ENCODE data around the gene ABLIM1.

ABLIM1 gene

DNA sequence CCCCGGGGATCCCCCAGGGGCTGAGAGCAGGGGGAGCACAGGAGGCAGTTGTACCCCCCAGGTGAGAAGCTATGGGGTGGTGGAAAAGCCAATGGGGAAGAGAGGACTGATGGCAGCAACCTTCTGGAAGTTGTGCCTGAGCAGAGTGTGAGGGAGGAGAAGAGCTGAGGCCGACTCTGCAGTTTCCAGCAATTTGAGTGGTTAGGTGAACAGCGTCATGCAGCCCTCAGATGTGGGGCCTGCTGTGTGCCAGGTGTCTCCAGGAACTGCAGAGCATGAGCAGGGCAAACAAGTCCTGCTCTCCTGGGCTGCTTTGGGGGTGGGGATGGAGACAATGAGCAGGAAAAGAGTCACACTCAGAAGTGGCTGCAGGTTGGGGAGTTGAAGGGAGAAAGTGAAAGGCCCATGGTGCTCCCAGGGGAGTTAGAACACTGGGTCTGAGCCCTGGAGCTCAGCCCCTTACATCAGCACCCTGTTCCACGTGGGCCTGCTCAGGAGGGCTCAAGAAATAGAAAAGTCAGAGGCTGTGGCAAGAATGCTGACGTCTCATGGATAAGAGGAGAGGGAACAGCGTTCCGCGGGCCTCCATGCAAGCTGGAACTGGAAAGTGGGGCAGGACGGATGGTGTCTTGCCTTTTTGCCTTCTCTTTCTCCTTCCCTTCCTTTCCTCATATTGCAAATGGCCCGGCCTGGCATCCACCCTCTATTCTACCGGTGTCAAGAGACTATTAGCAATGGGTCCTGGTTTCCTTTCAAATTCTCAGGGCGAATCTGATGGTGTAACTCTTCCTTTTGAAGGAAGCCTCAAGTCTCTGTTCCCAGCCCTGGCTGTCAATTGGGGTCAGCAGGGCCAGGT lies 249.7 kb downstream of the ABLIM1 start:
- DNase-seq (ENCODE audit: low read depth) = no peak

DNA sequence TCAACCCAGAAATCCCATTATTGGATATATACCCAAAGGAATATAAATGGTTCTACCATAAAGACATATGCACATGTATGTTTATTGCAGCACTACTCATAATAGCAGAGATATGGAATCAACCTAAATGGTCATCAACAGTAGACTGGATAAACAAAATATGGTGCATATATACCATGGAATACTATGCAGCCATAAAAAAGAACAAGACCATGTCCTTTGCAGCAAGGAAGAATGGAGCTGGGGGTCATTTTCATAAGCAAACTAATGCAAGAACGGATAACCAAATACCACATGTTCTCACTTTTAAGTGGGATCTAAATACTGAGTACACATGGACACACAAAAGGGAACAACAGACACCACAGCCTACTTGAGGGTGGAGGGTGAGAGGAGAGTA lies 251.6 kb downstream of the ABLIM1 start:
- DNase-seq (ENCODE audit: low read depth) = no peak

DNA sequence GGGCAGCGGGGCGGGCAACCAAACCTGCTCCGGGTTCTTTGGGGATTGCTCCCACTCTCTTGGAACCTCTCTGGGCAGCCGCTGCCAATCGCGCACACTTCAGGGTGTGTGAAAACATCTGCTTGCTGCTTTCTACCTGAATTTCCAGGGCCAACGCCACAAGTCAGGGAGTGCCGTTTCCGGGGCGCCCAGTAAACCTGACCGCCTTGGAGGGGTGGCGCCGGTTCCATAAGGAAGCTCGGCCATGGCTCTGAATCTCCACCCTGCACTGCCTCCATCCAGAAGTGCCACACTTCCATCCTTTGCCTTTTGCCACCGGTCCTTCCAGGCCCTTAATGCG lies 253.1 kb downstream of the ABLIM1 start:
- no peak for DNase-seq (ENCODE audit: low read depth)

DNA sequence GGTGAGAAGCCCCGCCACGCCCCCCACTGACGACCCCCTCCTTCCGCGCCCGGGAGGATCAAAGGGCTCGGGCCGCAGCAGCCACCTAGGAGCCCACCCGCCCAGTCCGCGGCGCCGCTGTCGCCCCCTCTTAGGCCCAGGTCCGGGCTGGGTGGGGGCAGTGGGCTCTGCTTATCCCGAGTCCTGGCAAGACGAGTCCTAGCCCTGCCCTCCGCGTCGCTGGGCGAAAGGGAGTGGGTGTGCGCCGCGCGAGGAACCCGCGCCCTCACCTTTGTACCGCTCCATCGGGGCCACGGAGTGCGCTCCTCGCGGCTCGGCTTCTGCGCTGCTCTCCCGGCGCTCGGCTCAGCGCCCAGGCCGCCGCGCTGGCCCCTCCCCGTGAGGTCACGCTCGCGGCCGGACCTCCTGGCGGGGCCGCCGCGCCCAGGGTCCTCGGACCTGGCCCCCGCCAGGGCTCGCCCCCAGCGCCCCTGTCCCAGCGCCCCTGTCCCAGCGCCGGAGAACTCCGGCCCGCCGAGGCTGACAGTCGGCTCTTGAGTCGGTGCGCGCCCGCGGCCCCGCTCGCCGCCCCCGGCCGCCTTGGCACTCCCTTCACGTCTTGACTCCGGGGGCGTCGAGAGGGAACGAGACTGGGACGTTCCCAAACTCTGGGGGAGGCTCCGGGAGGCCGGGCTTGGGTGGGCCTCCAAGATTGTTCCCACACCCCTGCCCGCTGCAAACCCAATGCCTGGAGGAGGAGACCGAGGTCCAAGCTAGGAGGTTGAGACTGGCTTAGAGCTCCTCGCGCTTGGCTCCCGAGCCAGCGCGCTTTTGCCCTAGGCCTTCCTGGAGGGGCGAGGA lies 253.7 kb downstream of the ABLIM1 start, which contains the start of gene AFAP1L2:
AFAP1L2 (minus strand) TSS at position 332 of the 840 bp plus-strand sequence; CDS start at position 285, 47 bp downstream.
- DNase-seq (ENCODE audit: low read depth) = no peak

DNA sequence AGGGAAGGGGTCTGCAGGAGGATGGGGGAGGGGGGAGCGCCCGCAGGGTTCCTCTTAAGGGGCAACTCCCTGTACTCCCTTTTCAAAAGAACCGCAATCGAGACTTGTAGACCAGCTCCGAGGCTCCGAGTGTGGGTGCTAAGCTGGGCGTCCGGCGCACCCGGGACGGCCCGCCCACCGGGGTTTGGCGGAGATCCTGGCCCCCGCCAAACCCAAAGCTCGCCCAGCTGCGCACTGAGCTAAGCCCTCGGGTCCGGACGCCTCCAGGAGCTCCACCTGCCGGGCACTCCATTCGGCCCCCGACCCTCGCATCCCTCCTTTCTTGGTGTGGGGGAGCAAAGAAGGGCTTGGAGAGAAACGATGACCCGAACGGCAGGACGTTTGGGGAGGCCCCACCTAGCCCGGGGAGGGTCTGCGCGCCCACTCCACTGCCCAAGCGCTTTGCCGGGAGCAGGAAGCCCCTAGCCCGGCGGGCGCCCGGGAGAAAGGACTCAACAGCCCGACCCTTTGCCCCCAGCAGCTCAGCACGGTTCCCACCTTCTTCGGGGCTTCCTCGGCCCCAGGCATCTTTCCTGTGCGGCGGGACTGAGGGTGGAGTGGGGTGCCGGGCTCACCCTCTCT lies 254.4 kb downstream of the ABLIM1 start:
- DNase-seq (ENCODE audit: low read depth) = no peak

DNA sequence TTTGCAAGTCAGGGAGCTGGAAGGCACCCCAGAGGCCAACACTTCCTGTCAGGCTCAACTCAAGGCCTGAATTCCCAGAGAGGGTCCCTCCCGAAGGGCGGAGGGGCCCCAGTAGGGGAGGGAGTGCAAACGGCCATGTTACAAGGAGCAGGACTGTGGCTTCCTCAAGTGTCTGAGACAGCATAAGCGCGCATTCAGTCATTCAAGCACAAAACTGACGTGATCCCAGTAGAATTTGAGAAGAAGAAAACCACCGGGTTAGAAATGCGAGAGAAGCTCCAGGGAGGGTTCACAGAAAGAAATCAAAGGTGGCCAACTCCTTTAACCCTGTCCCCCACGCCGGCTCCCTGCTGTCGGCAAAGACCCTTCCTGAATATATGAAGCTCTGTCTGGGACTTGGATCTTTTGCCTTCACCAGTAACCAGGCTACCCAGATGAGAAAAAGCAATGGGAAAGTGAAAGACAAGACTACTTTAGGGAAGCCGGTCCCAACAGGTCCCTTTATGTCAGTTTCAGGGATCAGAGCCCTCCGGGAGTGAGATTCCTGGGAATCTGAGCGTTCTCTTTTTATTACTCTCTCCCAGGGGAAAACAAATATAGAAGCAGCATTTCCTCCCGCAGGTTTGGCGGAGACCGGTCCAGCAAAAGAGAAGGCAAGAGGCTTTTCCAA lies 255.1 kb downstream of the ABLIM1 start:
- no peak for DNase-seq (ENCODE audit: low read depth)

DNA sequence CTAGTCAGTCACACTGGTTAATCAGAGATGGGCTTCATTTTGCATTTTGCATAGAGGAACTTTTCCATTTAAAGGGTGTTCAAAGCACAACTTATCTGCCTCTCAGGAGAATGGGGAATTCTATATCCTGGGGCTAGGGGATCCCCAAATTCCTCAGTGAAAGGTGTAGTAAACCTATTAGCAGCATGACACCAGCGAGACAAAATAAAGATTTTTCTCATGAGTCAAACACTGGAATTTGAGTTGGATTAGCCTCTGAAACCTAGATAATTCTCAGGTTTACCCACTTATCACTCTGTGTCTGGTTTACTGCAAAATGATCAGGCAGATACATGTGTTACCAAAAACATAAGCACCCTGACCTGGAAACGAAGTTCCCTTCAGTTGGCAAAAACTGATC lies 255.8 kb downstream of the ABLIM1 start:
- DNase-seq (ENCODE audit: low read depth) = no peak

DNA sequence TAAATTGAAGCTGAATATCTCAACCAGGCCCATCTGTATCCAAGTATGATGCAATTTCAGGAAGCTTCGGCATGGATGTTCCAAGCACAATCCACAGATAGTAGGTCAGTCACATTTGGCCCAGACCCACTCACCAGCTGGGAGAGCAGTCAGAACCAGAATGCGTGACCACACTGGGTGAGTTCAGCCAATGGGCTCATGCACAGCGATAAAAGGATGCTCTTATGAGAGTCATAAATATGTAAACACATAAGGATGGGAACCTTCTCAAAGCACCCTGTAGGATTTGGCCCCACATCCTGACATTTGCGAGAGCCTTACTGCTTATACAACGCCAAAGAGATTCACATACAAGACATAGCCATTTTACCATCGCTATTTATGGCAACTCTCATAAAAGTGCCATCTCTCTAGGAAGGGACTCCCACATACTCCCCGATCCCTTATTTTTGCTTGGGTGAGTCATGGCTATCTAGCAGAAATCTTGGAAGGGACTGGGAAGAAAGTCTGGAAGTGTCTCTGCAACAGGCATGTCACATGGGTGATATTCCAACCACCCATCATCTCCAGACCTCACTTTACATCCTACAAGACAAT lies 256.8 kb downstream of the ABLIM1 start:
- DNase-seq (ENCODE audit: low read depth) = no peak

DNA sequence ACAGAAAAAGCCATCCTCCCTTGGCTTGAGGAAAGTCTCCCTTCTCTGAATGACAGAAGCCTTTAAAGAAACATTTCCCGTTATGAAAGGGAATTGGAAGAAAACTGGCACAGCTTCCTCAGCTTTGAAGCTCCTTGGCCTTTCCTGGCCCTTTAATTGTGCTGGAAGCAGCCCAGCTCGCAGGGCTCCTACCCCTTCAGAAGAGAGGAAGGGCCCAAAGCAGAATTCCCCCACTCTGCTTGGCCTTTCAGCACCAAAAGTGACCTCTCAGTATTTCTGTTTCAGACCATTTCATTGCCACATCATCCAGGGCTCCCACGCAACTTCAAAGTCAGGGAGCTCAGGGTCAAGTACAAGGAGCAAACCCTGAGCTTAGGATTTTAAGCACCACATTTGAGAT lies 258.0 kb downstream of the ABLIM1 start:
- no peak for DNase-seq (ENCODE audit: low read depth)

DNA sequence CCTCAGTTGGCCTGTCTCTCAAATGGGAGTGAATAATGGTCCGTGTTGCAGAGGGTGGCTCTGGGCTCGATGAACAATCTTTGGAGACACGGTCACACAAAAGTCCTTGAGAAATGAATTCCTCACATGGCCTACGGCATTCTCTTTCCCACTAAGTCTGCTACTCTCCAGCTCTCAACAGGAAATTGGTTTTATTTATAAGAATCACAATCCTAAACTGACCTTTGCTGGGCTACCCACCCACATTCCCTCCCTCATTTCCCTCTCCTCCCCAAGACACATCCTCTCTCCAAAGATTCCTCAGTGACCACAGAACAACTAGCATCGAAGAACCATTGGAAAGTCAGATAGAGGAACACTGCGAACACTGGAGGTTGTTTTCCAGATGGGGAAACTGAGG lies 258.5 kb downstream of the ABLIM1 start:
- no peak for DNase-seq (ENCODE audit: low read depth)

DNA sequence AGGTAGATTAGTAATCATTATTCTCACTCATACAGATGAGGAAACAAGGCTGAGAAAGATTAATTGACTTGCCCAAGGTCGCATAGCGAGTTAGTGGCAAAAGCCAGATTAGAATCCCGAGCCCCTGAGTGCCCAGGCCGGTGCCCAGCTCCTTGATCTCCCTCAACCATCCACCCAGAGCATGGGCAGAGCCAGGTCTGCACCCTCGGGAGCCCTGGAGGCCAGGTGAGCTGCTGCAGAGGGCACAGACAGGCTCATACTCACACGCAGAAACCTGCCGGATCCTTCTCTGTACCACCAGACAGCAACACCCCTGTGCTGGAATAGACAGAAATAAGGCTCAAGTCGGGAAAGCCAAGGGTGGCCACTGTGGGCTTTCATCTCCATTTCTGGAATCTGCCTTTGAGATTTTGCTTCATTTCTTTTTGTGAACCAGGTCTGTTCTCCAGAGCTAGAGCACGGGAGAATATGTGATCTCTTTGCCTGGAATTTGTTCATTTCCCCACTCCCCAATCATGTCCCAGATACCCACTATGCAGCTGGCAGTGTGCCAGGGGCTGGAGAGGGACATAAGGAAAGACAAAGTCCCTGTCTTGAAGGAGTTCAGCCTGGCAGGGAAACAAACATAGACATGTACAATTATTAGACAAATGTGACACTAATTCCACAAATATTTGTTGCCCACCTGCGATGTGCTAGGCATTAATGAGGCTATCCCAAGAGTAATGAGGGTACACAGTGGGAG lies 259.3 kb downstream of the ABLIM1 start:
- DNase-seq (ENCODE audit: low read depth) = no peak

DNA sequence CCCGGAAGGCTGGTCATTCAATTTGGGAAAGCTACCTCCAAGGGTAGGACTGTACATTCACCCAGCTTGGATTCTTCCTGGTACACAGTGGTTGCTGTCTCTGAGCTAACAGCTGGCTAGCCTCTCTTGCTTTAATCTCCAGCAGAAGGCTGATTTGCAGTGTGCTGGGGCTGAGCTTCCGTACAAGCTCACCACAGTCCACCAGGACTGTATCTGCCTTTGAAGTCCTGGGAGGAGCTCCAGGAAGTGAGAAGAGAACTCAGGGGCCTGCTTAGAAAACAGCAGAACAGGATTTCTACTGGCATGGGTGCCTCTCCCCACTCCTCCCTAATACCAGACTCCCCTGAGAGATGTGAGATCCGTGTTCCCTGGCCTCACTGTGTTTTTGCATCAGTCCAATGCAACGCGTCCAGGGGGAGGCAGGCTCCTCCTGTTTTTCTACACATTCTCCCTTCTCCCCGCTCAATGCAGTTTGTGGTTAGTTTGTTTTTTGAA lies 260.4 kb downstream of the ABLIM1 start:
- DNase-seq (ENCODE audit: low read depth) = no peak

DNA sequence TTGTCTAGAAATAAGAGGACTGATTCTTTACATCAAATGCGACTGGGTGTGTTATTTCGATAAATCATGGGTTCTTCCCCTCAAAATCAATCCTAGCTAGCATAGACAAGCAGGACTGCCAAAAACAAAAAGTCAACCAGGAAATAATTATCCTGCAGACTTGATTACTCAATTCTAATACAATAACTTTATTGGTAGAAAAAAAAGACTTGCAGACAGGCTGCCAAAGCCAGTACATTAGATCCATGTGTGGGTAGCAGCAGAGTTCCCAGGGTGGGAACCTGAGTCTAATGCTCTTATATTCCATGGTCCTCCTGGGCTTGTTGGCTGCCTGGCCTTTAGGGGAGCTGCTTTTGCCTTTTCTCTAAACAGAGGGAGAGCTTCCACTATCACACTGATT lies 261.6 kb downstream of the ABLIM1 start:
- no peak for DNase-seq (ENCODE audit: low read depth)

DNA sequence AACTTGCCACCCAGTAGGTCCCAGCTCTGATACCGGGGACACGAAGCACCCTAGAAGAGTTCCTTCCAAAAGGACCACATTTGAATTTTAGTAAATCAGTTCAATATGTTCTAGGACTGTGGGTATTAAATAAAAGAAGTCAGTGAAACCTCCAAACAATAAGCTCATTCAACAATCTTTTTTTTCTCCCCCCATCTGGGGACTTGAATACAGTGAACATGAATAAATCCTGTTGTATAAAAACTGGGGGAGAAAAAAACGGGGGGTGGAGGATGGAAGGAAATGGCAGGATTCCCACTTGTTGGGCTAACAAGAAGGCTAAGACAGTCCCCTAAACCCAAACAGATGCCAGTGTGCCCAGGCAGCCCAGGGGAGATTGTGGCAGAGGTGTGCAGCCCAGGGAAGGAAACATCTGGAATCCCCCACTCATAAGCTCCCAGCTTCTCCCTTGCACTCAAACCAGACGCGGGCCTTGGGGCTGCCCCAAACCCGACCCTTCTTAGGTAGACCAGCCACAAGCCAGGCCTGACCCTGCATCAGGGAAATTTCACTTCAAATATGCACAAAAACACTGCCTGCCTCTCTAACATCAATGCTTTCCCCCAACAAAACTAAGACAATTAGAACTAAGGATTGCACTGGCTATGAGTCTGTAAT lies 262.6 kb downstream of the ABLIM1 start:
- no peak for DNase-seq (ENCODE audit: low read depth)

DNA sequence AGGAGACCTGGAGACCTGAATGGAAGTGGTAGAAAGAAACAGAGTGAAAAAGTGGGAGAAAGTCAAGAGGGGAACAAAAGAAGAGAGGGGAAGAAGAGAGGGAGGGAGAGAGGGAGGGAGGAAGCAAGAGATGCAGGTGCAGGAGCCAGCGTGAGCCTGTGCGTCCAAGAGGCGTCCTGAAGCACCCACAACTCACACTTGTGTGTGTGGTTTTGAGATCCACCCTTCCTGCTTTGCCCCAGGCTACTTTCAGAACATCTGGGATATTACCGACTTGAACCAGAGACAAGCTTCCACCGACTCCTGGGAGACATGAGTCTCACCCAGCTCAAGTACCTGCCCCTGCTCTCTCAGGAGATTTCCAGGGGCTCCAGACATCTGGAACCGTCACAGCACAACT lies 263.5 kb downstream of the ABLIM1 start:
- DNase-seq (ENCODE audit: low read depth) = no peak

DNA sequence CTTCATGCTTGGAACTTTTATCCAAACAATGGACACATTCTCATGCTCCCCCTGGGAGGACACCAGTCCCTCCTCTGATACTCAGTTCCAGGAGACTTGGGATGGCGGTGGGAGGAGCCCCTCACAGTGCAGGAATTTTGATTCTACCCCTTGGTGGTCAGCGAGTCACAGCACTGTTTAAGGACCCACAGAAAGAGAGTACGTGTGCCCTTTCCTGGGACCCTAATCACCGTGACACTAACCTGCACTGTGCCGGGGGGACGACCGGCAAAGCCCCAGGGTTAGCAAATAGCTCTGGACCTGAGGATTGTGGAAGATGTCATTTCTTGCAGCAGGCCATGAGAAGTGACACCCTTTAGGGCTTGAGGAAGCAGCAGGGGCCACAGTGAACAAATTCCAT lies 264.2 kb downstream of the ABLIM1 start:
- no peak for DNase-seq (ENCODE audit: low read depth)

DNA sequence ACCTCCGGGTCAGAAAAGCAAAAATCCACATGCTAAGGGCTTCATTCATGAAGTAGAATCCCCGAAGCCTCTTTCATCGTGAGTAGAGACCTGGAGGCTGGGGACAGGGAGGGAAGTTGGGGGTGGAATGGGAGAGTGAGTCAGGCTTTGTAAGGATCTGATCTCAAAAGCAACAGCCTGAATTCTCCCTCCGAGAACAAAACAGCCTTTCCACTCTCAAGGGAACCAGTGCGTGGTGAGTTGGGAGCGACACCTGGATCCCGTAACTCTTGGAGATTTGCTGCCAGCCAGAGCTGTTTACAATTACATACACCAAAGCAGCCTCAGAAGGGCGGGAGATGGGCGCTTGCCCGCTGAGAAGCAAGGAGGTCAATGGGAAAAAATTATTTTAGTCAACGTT lies 264.6 kb downstream of the ABLIM1 start:
- no peak for DNase-seq (ENCODE audit: low read depth)

DNA sequence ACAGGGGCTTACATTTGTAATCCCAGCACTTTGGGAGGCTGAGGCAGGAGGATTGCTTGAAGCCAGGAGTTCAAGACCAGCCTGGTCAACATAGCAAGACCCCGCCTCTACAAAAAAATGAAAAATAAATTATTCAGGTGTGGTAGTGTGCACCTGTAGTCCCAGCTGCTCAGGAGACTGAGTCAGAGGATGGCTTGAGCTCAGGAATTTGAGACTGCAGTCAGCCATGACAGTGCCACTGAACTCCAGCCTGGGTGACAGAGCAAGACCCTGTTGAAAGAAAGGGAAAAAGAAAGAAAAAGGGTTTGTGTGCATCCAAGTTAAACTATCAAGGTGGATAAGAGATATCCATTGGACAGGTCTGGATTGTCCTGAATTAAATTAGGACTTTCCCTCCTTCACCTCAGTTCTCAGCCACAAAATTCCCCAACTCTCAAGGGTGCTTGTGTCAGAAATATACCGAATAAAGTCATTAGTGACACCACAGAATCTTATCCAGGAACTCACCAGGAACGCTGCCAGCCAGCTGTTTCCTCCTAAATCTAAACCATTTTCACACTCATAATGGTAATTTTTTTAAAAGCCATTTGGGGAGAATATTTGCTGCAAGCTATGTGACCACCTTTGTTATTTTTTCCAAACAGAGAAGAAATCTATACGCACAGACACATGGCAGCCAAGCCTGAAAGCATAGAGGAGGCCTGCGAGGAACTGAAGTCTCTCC lies 265.8 kb downstream of the ABLIM1 start:
- DNase-seq (ENCODE audit: low read depth) = no peak

DNA sequence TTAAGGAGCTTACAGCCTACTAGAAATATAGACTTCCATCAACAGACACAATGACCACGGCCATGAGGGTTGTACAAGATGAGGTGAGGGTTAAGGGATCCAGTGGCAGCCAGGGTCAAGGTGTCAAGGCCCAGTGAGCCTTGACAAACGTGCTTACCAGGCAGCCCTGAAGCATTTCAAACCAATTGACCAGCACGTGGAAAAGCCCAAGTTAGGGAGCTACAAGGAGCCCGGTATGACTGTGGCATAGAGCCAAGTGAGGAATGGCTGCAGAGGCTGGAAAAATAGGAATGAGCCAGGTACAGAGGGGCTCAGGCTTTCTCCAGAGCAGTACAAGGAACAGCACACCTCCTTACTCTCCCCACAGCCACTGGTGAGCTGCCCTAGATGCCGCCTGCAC lies 266.5 kb downstream of the ABLIM1 start:
- no peak for DNase-seq (ENCODE audit: low read depth)

DNA sequence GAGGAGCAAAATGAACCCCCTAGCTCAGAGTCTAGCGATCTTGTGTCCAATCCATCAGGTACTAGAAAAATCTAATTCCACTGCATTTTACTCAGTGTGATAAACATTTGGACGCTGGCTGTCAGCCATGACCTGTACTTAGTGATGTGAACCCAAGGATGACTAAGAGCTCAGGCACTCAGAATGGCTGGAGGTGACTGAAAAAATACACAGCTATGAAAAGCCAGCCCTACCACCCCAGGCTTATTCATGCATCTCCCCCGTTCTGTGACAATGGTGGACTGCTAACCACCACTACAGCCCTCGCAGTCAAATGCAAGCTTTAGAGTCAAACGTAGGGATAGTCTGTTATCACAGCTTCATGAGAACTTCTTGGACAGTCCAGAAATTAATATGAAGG lies 268.6 kb downstream of the ABLIM1 start:
- no peak for DNase-seq (ENCODE audit: low read depth)

Measured in stimulated activated CD4-positive, alpha-beta T cell treated with anti-CD3 and anti-CD28 coated beads, Interleukin-2, amount 100 ng/mL, for 4 hours (primary cell).